ENCODE measurements around the gene ZNRF2. TPM values are rescaled to one million over a fixed set of nuclear protein-coding genes. Genes with fewer than 3 reads are reported as not detected.

ZNRF2 gene
- total and polyA plus RNA-seq, 2 of the 4 experiments (the other 2 are of a cell fraction): 0.31 to 0.54 TPM

DNA sequence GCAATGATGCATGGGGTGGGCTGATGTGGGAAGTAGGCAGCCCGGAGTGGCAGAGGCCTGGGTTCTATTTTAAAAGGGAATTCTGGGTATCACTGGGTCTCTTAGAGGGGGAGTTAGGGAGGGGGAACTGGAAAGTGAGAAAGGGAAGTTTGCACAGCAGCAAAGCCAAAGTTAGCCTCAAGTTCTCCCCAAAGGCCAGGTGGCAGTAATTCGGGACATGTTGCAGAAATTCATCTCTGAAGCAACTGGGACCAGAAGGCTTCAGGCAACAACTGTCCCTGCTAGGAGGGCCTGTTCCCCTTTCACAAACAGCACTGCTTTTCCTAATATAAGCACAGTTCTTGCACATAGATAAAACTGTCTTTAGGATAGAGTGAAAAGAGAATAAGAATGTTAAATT lies 126.8 kb downstream of the ZNRF2 start:
- in situ Hi-C loops (cut with MboI; ENCODE audit: low sequenced_read_pairs): loop anchor here (5.0 kb wide), 2 partner anchors 134 to 244 kb away; no protein-coding TSS in a partner anchor
- Histone ChIP-seq H2AFZ (replicated peaks; ENCODE audit: low read length, poor library complexity) (no peak overlapping the region), H3K79me1 (ENCODE audit: low read depth in 1 of 2, low read length in 2 of 2) (no peaks in the 10 kb centered on the region), H2BK15ac (ENCODE audit: low read depth, low read length) (no peak overlapping the region), H3K27me3 (ENCODE audit: control insufficient read depth, insufficient read depth, low read length) (peaks cover 2% of the 10 kb centered on the region; the same call in 1 of the 2 replicates), H4K8ac (ENCODE audit: low read depth in 2 of 2, low read length in 2 of 2) (no peak overlapping the region), H4K20me1 (ENCODE audit: insufficient read depth, low read length) (no peaks in the 10 kb centered on the region), H2BK20ac (ENCODE audit: low read depth, low read length) (no peak overlapping the region), H2BK120ac (ENCODE audit: low read depth, low read length) (no peak overlapping the region), H3K36me3 (ENCODE audit: control insufficient read depth, insufficient read depth, low read length) (no peaks in the 10 kb centered on the region), H3K4ac (ENCODE audit: low read depth, low read length) (no peak overlapping the region), H3K4me3 (ENCODE audit: insufficient read depth, low read depth, low read length) (no peak overlapping the region), H3K56ac (ENCODE audit: extremely low read depth, insufficient read depth, low read length) (no peak overlapping the region), H2AK9ac (replicated peaks; ENCODE audit: low read depth, low read length, poor library complexity) (no peak overlapping the region), H3K9ac (ENCODE audit: low read depth, low read length) (no peak overlapping the region), H3K23ac (ENCODE audit: low read depth, low read length) (no peak overlapping the region), H3K9me1 (ENCODE audit: insufficient read depth, low read length) (no peaks in the 10 kb centered on the region), H4K91ac (ENCODE audit: insufficient read depth, low read depth, low read length) (no peak overlapping the region), H3K4me1 (ENCODE audit: control insufficient read depth, insufficient read depth, low read length) (no peaks in the 10 kb centered on the region), H3K4me2 (ENCODE audit: low read depth, low read length) (no peak overlapping the region), H4K5ac (ENCODE audit: low read depth, low read length) (no peak overlapping the region), H3K9me3 (ENCODE audit: control insufficient read depth, insufficient read depth, low read length) (no peaks in the 10 kb centered on the region), H2AK5ac (ENCODE audit: low read depth, low read length) (no peak overlapping the region), H3K27ac (ENCODE audit: insufficient read depth, low read length) (no peak overlapping the region), H3K18ac (ENCODE audit: low read depth, low read length) (no peak overlapping the region), H2BK5ac (ENCODE audit: low read depth, low read length, poor library complexity, severe bottlenecking) (no peak overlapping the region), H3K14ac (replicated peaks; ENCODE audit: low read depth, low read length) (no peak overlapping the region)
- DNase-seq: no peak
- ChIA-PET POLR2A (ENCODE audit: unreplicated experiment) (no interaction called here), CTCF (interaction anchor here (1.6 kb wide), 1 partner anchor 133 kb away, joined by 7 read pairs; no protein-coding TSS in a partner anchor)
- no peak for ATAC-seq (ENCODE audit: low read depth)
- no CpG with 5 or more reads among the region's 2 CpGs for WGBS, 2 experiments (ENCODE audit: extremely low coverage in 2 of 2, insufficient read length in 1 of 2)
- BruUV-seq (replicated peaks): no TSS peak
- dilution Hi-C loops (cut with HindIII; ENCODE audit: low sequenced_read_pairs, unreplicated experiment): no loop called here
- intact Hi-C loops (cut with micrococcal nuclease): no loop called here
- TF ChIP-seq SMC3 (IDR thresholded peaks at IDR 0.05; ENCODE audit: low read depth, low read length) (no peak), CHD1 (IDR thresholded peaks at IDR 0.05; ENCODE audit: low read depth, low read length) (no peak), RFX5 (IDR thresholded peaks at IDR 0.05; ENCODE audit: low read depth, low read length) (no peak), RCOR1 (IDR thresholded peaks at IDR 0.05; ENCODE audit: insufficient replicate concordance, low read length) (no peak), FOS (IDR thresholded peaks at IDR 0.05; ENCODE audit: low read depth, low read length) (no peak), MXI1 (IDR thresholded peaks at IDR 0.05; ENCODE audit: borderline replicate concordance, low read depth, low read length) (no peak), CEBPB (IDR thresholded peaks at IDR 0.05; ENCODE audit: low read depth, low read length) (no peak), MAZ (IDR thresholded peaks at IDR 0.05; ENCODE audit: borderline replicate concordance, low read depth, low read length) (no peak), NFE2L2 (IDR thresholded peaks at IDR 0.05; ENCODE audit: low read depth, low read length) (no peak), MAFK (IDR thresholded peaks at IDR 0.05; ENCODE audit: low read depth, low read length) (no peak), BHLHE40 (IDR thresholded peaks at IDR 0.05; ENCODE audit: low read depth, low read length) (no peak)
- TF ChIP-seq, protein P1, sequence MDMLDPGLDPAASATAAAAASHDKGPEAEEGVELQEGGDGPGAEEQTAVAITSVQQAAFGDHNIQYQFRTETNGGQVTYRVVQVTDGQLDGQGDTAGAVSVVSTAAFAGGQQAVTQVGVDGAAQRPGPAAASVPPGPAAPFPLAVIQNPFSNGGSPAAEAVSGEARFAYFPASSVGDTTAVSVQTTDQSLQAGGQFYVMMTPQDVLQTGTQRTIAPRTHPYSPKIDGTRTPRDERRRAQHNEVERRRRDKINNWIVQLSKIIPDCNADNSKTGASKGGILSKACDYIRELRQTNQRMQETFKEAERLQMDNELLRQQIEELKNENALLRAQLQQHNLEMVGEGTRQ (IDR thresholded peaks at IDR 0.05; ENCODE audit: low read depth, low read length): no peak
- TF ChIP-seq, protein P2, sequence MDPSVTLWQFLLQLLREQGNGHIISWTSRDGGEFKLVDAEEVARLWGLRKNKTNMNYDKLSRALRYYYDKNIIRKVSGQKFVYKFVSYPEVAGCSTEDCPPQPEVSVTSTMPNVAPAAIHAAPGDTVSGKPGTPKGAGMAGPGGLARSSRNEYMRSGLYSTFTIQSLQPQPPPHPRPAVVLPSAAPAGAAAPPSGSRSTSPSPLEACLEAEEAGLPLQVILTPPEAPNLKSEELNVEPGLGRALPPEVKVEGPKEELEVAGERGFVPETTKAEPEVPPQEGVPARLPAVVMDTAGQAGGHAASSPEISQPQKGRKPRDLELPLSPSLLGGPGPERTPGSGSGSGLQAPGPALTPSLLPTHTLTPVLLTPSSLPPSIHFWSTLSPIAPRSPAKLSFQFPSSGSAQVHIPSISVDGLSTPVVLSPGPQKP (IDR thresholded peaks at IDR 0.05; ENCODE audit: borderline replicate concordance, low read depth, low read length): no peak

All from IMR-90 (cell line).